ENCODE data around the gene TLCD4. TPM values are rescaled to one million over a fixed set of nuclear protein-coding genes. Genes with fewer than 3 reads are reported as not detected.

TLCD4 gene
- total RNA-seq, 1 donor from 2014 or later: 3.0 TPM

- TF ChIP-seq CTCF (IDR thresholded peaks at IDR 0.05; ENCODE audit: insufficient read depth, low read length, poor library complexity, severe bottlenecking): peak; percentile 88
- H3K36me3 ChIP-seq (ENCODE audit: control insufficient read depth, insufficient read depth, low read length): no peaks in the 10 kb centered on the region
- DNase-seq (ENCODE audit: low read depth): peak; percentile 12
- peak overlapping the region; percentile 78 for H3K4me3 ChIP-seq (ENCODE audit: low read depth, low read length)
- no peaks in the 10 kb centered on the region for H3K27me3 ChIP-seq (ENCODE audit: control insufficient read depth, insufficient read depth, low read length)
Measured at GRCh38 chr1:95116580-95117206, 462 bp upstream of the TLCD4 start.

GRCh38 chr1:95118067-95118499, 928 bp downstream of the TLCD4 start:
- H3K4me3 ChIP-seq (ENCODE audit: low read depth, low read length): peak overlapping the region; percentile 78
- no peaks in the 10 kb centered on the region for H3K27me3 ChIP-seq (ENCODE audit: control insufficient read depth, insufficient read depth, low read length)
- no peaks in the 10 kb centered on the region for H3K36me3 ChIP-seq (ENCODE audit: control insufficient read depth, insufficient read depth, low read length)
- no peak for DNase-seq (ENCODE audit: low read depth)
- no peak for TF ChIP-seq CTCF (IDR thresholded peaks at IDR 0.05; ENCODE audit: insufficient read depth, low read length, poor library complexity, severe bottlenecking)

- no peak for TF ChIP-seq CTCF (IDR thresholded peaks at IDR 0.05; ENCODE audit: insufficient read depth, low read length, poor library complexity, severe bottlenecking)
- DNase-seq (ENCODE audit: low read depth): no peak
- no peak overlapping the region for H3K4me3 ChIP-seq (ENCODE audit: low read depth, low read length)
- H3K27me3 ChIP-seq (ENCODE audit: control insufficient read depth, insufficient read depth, low read length): no peaks in the 10 kb centered on the region
- H3K36me3 ChIP-seq (ENCODE audit: control insufficient read depth, insufficient read depth, low read length): no peaks in the 10 kb centered on the region
Measured at GRCh38 chr1:95118710-95119109, 1.6 kb downstream of the TLCD4 start.

GRCh38 chr1:95119273-95119672, 2.1 kb downstream of the TLCD4 start:
- H3K4me3 ChIP-seq (ENCODE audit: low read depth, low read length): no peak overlapping the region
- H3K27me3 ChIP-seq (ENCODE audit: control insufficient read depth, insufficient read depth, low read length): no peaks in the 10 kb centered on the region
- no peak for DNase-seq (ENCODE audit: low read depth)
- H3K36me3 ChIP-seq (ENCODE audit: control insufficient read depth, insufficient read depth, low read length): no peaks in the 10 kb centered on the region
- TF ChIP-seq CTCF (IDR thresholded peaks at IDR 0.05; ENCODE audit: insufficient read depth, low read length, poor library complexity, severe bottlenecking): no peak

GRCh38 chr1:95122151-95122697, 5.1 kb downstream of the TLCD4 start:
- no peak for DNase-seq (ENCODE audit: low read depth)
- Histone ChIP-seq H3K27me3 (ENCODE audit: control insufficient read depth, insufficient read depth, low read length) (no peaks in the 10 kb centered on the region), H3K4me3 (ENCODE audit: low read depth, low read length) (no peak overlapping the region), H3K36me3 (ENCODE audit: control insufficient read depth, insufficient read depth, low read length) (no peaks in the 10 kb centered on the region)
- no peak for TF ChIP-seq CTCF (IDR thresholded peaks at IDR 0.05; ENCODE audit: insufficient read depth, low read length, poor library complexity, severe bottlenecking)

GRCh38 chr1:95124342-95124741, 7.2 kb downstream of the TLCD4 start:
- Histone ChIP-seq H3K4me3 (ENCODE audit: low read depth, low read length) (no peak overlapping the region), H3K27me3 (ENCODE audit: control insufficient read depth, insufficient read depth, low read length) (no peaks in the 10 kb centered on the region), H3K36me3 (ENCODE audit: control insufficient read depth, insufficient read depth, low read length) (no peaks in the 10 kb centered on the region)
- no peak for TF ChIP-seq CTCF (IDR thresholded peaks at IDR 0.05; ENCODE audit: insufficient read depth, low read length, poor library complexity, severe bottlenecking)
- no peak for DNase-seq (ENCODE audit: low read depth)
